ENCODE results near the gene TBL1XR1.
"Not testable (repeated sequence)": the region's sequence is repeated elsewhere in the genome, so short reads cannot be mapped to it uniquely, and the experiment has no call there.

TBL1XR1 gene

GRCh38 chr3:177181418-177181817, 15.9 kb downstream of the TBL1XR1 start:
- no peak for DNase-seq

GRCh38 chr3:177180506-177180905, 16.8 kb downstream of the TBL1XR1 start:
- no peak for DNase-seq

GRCh38 chr3:177179281-177180067, 17.8 kb downstream of the TBL1XR1 start:
- no peak for DNase-seq

GRCh38 chr3:177177749-177178221, 19.5 kb downstream of the TBL1XR1 start:
- no peak for DNase-seq

GRCh38 chr3:177174607-177175170, 22.6 kb downstream of the TBL1XR1 start:
- no peak for DNase-seq

- no peak for DNase-seq
These were observed 27.2 kb downstream of the TBL1XR1 start for GRCh38 chr3:177169936-177170722.

- DNase-seq: no peak
These were observed 28.9 kb downstream of the TBL1XR1 start for GRCh38 chr3:177168431-177168830.

- DNase-seq: no peak
These were observed 34.5 kb downstream of the TBL1XR1 start for GRCh38 chr3:177162742-177163141.

GRCh38 chr3:177161603-177162002, 35.7 kb downstream of the TBL1XR1 start:
- not testable (repeated sequence) for DNase-seq

- DNase-seq: no peak
These were observed 38.8 kb downstream of the TBL1XR1 start for GRCh38 chr3:177158461-177158860.

GRCh38 chr3:177157492-177157891, 39.8 kb downstream of the TBL1XR1 start:
- no peak for DNase-seq

- DNase-seq: no peak
These were observed 42.5 kb downstream of the TBL1XR1 start for GRCh38 chr3:177154733-177155132.

- peak in 1 of 2 experiments; percentile 24 for DNase-seq
These were observed 46.2 kb downstream of the TBL1XR1 start for GRCh38 chr3:177150970-177151627.

- DNase-seq: no peak
These were observed 46.9 kb downstream of the TBL1XR1 start for GRCh38 chr3:177150218-177150916.

- no peak for DNase-seq
These were observed 48.2 kb downstream of the TBL1XR1 start for GRCh38 chr3:177149106-177149505.

- DNase-seq: no peak
These were observed 49.5 kb downstream of the TBL1XR1 start for GRCh38 chr3:177147790-177148189.

- DNase-seq: no peak
These were observed 50.6 kb downstream of the TBL1XR1 start for GRCh38 chr3:177146646-177147045.

GRCh38 chr3:177145954-177146353, 51.3 kb downstream of the TBL1XR1 start:
- no peak for DNase-seq

- DNase-seq: no peak
These were observed 51.9 kb downstream of the TBL1XR1 start for GRCh38 chr3:177145381-177145780.

- no peak for DNase-seq
These were observed 52.4 kb downstream of the TBL1XR1 start for GRCh38 chr3:177144922-177145321.

- no peak for DNase-seq
These were observed 55.2 kb downstream of the TBL1XR1 start for GRCh38 chr3:177141899-177142646.

GRCh38 chr3:177141471-177141870, 55.8 kb downstream of the TBL1XR1 start:
- DNase-seq: no peak

Data from NCI-H446 (cell line).